ENCODE data around the gene FBXO38. TPM values are rescaled to one million over a fixed set of nuclear protein-coding genes. Genes with fewer than 3 reads are reported as not detected.

The FBXO38 gene
- total RNA-seq, 4 donors from 2014 or later = 29.4 to 81.3 (median 48.7) TPM

GRCh38 chr5:148397968-148398595 is 14.3 kb downstream of the FBXO38 start:
- no peak for DNase-seq
- H3K4me3 ChIP-seq = no peak overlapping the region
- no peak overlapping the region for H3K27ac ChIP-seq
- TF ChIP-seq CTCF (IDR thresholded peaks at IDR 0.05) = no peak
- TF ChIP-seq POLR2A (IDR thresholded peaks at IDR 0.05) = no peak
- intact Hi-C loops (cut with DNase I; ENCODE audit: low total_unique reads) = no loop called here
- H3K36me3 ChIP-seq = no peaks in the 10 kb centered on the region
- H3K27me3 ChIP-seq = no peaks in the 10 kb centered on the region
- H3K9me3 ChIP-seq = no peaks in the 10 kb centered on the region
- no peaks in the 10 kb centered on the region for H3K4me1 ChIP-seq

- H3K4me1 ChIP-seq = no peaks in the 10 kb centered on the region
- H3K27ac ChIP-seq = no peak overlapping the region
- H3K4me3 ChIP-seq = no peak overlapping the region
- DNase-seq = no peak
- no peaks in the 10 kb centered on the region for H3K36me3 ChIP-seq
- no peaks in the 10 kb centered on the region for H3K9me3 ChIP-seq
- no peak for TF ChIP-seq POLR2A (IDR thresholded peaks at IDR 0.05)
- TF ChIP-seq CTCF (IDR thresholded peaks at IDR 0.05) = no peak
- intact Hi-C loops (cut with DNase I; ENCODE audit: low total_unique reads) = no loop called here
- no peaks in the 10 kb centered on the region for H3K27me3 ChIP-seq
These were observed 15.0 kb downstream of the FBXO38 start for GRCh38 chr5:148398698-148399121.

- DNase-seq = no peak
- Histone ChIP-seq H3K4me3 (no peak overlapping the region), H3K27ac (peak overlapping the region in 1 of 2 donors; percentile 55), H3K27me3 (no peaks in the 10 kb centered on the region), H3K9me3 (no peaks in the 10 kb centered on the region), H3K4me1 (no peaks in the 10 kb centered on the region), H3K36me3 (no peaks in the 10 kb centered on the region)
- TF ChIP-seq CTCF (IDR thresholded peaks at IDR 0.05) = no peak
- TF ChIP-seq POLR2A (IDR thresholded peaks at IDR 0.05) = no peak
- intact Hi-C loops (cut with DNase I; ENCODE audit: low total_unique reads) = no loop called here
These were observed 17.8 kb downstream of the FBXO38 start for GRCh38 chr5:148401604-148402003.

- no peaks in the 10 kb centered on the region for H3K36me3 ChIP-seq
- intact Hi-C loops (cut with DNase I; ENCODE audit: low total_unique reads) = no loop called here
- no peak overlapping the region for H3K27ac ChIP-seq
These were observed 19.6 kb downstream of the FBXO38 start for GRCh38 chr5:148403344-148403743.

GRCh38 chr5:148406406-148406805 is 22.6 kb downstream of the FBXO38 start:
- no peaks in the 10 kb centered on the region for H3K27me3 ChIP-seq
- intact Hi-C loops (cut with DNase I; ENCODE audit: low total_unique reads) = no loop called here
- no peaks in the 10 kb centered on the region for H3K9me3 ChIP-seq
- no peak for DNase-seq
- no peaks in the 10 kb centered on the region for H3K36me3 ChIP-seq
- no peaks in the 10 kb centered on the region for H3K4me1 ChIP-seq
- no peak overlapping the region for H3K4me3 ChIP-seq
- TF ChIP-seq POLR2A (IDR thresholded peaks at IDR 0.05) (no peak), CTCF (IDR thresholded peaks at IDR 0.05) (no peak)
- no peak overlapping the region for H3K27ac ChIP-seq

More at GRCh38 chr5:148403344-148403743, 19.6 kb downstream of the FBXO38 start:
- no peak for DNase-seq
- no peaks in the 10 kb centered on the region for H3K27me3 ChIP-seq
- H3K4me1 ChIP-seq = no peaks in the 10 kb centered on the region
- H3K9me3 ChIP-seq = no peaks in the 10 kb centered on the region
- H3K4me3 ChIP-seq = no peak overlapping the region
- no peak for TF ChIP-seq CTCF (IDR thresholded peaks at IDR 0.05)
- no peak for TF ChIP-seq POLR2A (IDR thresholded peaks at IDR 0.05)
